Osteoblast (primary cell): Measurements from ENCODE around the gene TGFB3. TPM values are rescaled to one million over a fixed set of nuclear protein-coding genes. Genes with fewer than 3 reads are reported as not detected.

Source experiments
- DNase-seq: peaks from one replicate; pipeline ENCODE4 v3.0.0; 2011; ENCODE audit warnings: low spot score, mixed read lengths; ENCODE audit not compliant: insufficient read length; ENCODE audit errors: missing footprints
- H2AFZ ChIP-seq: 2 replicates; pipeline ENCODE4 v1.6.0; 2011; ENCODE audit warnings: mild to moderate bottlenecking, low read length
- H3K27ac ChIP-seq: 2 replicates; pipeline ENCODE4 v1.5.1; 2011; ENCODE audit warnings: mild to moderate bottlenecking, low read depth, low read length, moderate library complexity
- H3K27me3 ChIP-seq: 2 replicates; pipeline ENCODE4 v1.6.0; 2012; ENCODE audit warnings: mild to moderate bottlenecking, control low read depth, inconsistent platforms, low read length, moderate library complexity; ENCODE audit not compliant: insufficient read depth
- H3K36me3 ChIP-seq: 2 replicates; pipeline ENCODE4 v1.5.1; 2011; ENCODE audit warnings: mild to moderate bottlenecking, low read length, control low read depth, moderate library complexity; ENCODE audit not compliant: insufficient read depth
- H3K4me1 ChIP-seq: 2 replicates; pipeline ENCODE4 v1.5.1; 2011; ENCODE audit warnings: mild to moderate bottlenecking, low read length, control low read depth, moderate library complexity; ENCODE audit not compliant: insufficient read depth
- H3K4me2 ChIP-seq: 2 replicates; pipeline ENCODE4 v1.6.0; 2011; ENCODE audit warnings: mild to moderate bottlenecking, low read length; ENCODE audit not compliant: insufficient read depth
- H3K4me3 ChIP-seq: fragments of 200-600 bp; sonication (generic); 3 replicates; pipeline ENCODE4 v1.5.1; 2012; ENCODE audit warnings: mild to moderate bottlenecking, low read length, inconsistent platforms; ENCODE audit not compliant: insufficient read depth
- H3K79me2 ChIP-seq: 2 replicates; pipeline ENCODE4 v1.6.0; 2012; ENCODE audit warnings: mild to moderate bottlenecking, low read length, control low read depth, inconsistent platforms; ENCODE audit not compliant: insufficient read depth
- H3K9me3 ChIP-seq: 2 replicates; pipeline ENCODE4 v1.5.1; 2011; ENCODE audit warnings: low read depth, low read length, control low read depth
- H4K20me1 ChIP-seq: 2 replicates; pipeline ENCODE4 v1.6.0; 2012; ENCODE audit warnings: mild to moderate bottlenecking, low read length, control low read depth; ENCODE audit not compliant: insufficient read depth
- CTCF ChIP-seq: IDR thresholded peaks from 2 replicates; pipeline ENCODE4 v1.5.1; 2011; ENCODE audit warnings: mild to moderate bottlenecking, low read depth, low read length, moderate library complexity; ENCODE audit errors: extremely low read depth
- total RNA-seq: library from RNA; depleted of rRNA; stranded (reverse); fragments of >200 nt; gene quantifications from 2 replicates; pipeline ENCODE4 v1.2.3, GENCODE V29; 2012

TGFB3 gene
- total RNA-seq, 1 donor = 11.6 TPM

GRCh38 chr14:75946785-75947184 is 35.0 kb downstream of the TGFB3 start:
- H3K4me3 ChIP-seq = no peak overlapping the region
- H3K9me3 ChIP-seq = no peaks in the 10 kb centered on the region
- H3K4me1 ChIP-seq = no peaks in the 10 kb centered on the region
- no peak for TF ChIP-seq CTCF
- H3K79me2 ChIP-seq = no peaks in the 10 kb centered on the region
- H4K20me1 ChIP-seq = no peaks in the 10 kb centered on the region
- no peak overlapping the region for H3K4me2 ChIP-seq
- H2AFZ ChIP-seq = no peak overlapping the region
- H3K27me3 ChIP-seq = no peaks in the 10 kb centered on the region
- H3K27ac ChIP-seq = no peak overlapping the region
- no peaks in the 10 kb centered on the region for H3K36me3 ChIP-seq
- no peak for DNase-seq

- no peaks in the 10 kb centered on the region for H4K20me1 ChIP-seq
- DNase-seq = no peak
These were observed 37.1 kb downstream of the TGFB3 start for GRCh38 chr14:75944607-75945241.

GRCh38 chr14:75941030-75941429 is 40.8 kb downstream of the TGFB3 start:
- TF ChIP-seq CTCF = no peak
- Histone ChIP-seq H2AFZ (no peak overlapping the region), H3K9me3 (no peaks in the 10 kb centered on the region), H3K4me2 (no peak overlapping the region), H3K27me3 (no peaks in the 10 kb centered on the region), H3K79me2 (no peaks in the 10 kb centered on the region), H3K36me3 (no peaks in the 10 kb centered on the region), H3K27ac (no peak overlapping the region), H3K4me3 (no peak overlapping the region), H4K20me1 (no peaks in the 10 kb centered on the region), H3K4me1 (no peaks in the 10 kb centered on the region)
- no peak for DNase-seq

More at GRCh38 chr14:75944607-75945241, 37.1 kb downstream of the TGFB3 start:
- Histone ChIP-seq H3K27ac (no peak overlapping the region), H2AFZ (no peak overlapping the region), H3K9me3 (no peaks in the 10 kb centered on the region), H3K79me2 (no peaks in the 10 kb centered on the region), H3K4me1 (no peaks in the 10 kb centered on the region), H3K4me2 (no peak overlapping the region), H3K4me3 (no peak overlapping the region), H3K36me3 (no peaks in the 10 kb centered on the region), H3K27me3 (no peaks in the 10 kb centered on the region)
- TF ChIP-seq CTCF = no peak

- no peak overlapping the region for H3K4me2 ChIP-seq
These were observed 42.6 kb downstream of the TGFB3 start for GRCh38 chr14:75939200-75939599.

More at GRCh38 chr14:75939200-75939599, 42.6 kb downstream of the TGFB3 start:
- no peaks in the 10 kb centered on the region for H3K9me3 ChIP-seq
- H3K4me3 ChIP-seq = no peak overlapping the region
- H3K4me1 ChIP-seq = no peaks in the 10 kb centered on the region
- H3K27ac ChIP-seq = no peak overlapping the region
- no peaks in the 10 kb centered on the region for H4K20me1 ChIP-seq
- no peaks in the 10 kb centered on the region for H3K27me3 ChIP-seq
- no peak overlapping the region for H2AFZ ChIP-seq
- no peaks in the 10 kb centered on the region for H3K79me2 ChIP-seq
- no peaks in the 10 kb centered on the region for H3K36me3 ChIP-seq
- no peak for TF ChIP-seq CTCF
- no peak for DNase-seq
